HEK293 (cell line): ENCODE measurements around the gene NRP1.
A peak's percentile ranks its signal among the peaks of the same experiment; 100 is the strongest.

ENCODE experiments used
- BCL11A ChIP-seq: fragments of 450-650 bp; formaldehyde crosslinking; IDR thresholded peaks from 2 replicates; pipeline ENCODE4 v1.5.1; 2016; ENCODE audit warnings: low read depth, missing biosample characterization, missing genetic modification characterization
- HOXA7 ChIP-seq: sonication (generic); formaldehyde crosslinking; IDR thresholded peaks from 2 replicates; pipeline ENCODE4 v1.8.1; 2022; ENCODE audit warnings: missing genetic modification reagents, borderline replicate concordance
- HOXD13 ChIP-seq: sonication (generic); formaldehyde crosslinking; IDR thresholded peaks from 2 replicates; pipeline ENCODE4 v1.8.0; 2022; ENCODE audit warnings: missing genetic modification reagents, borderline replicate concordance
- INSM2 ChIP-seq: fragments of 450-650 bp; formaldehyde crosslinking; IDR thresholded peaks from 2 replicates; pipeline ENCODE4 v1.5.1; 2016; ENCODE audit warnings: missing biosample characterization, missing genetic modification characterization
- RBAK ChIP-seq: fragments of 450-650 bp; formaldehyde crosslinking; IDR thresholded peaks from 2 replicates; pipeline ENCODE4 v1.5.1; 2016; ENCODE audit warnings: missing biosample characterization, missing genetic modification characterization
- SP3 ChIP-seq: fragments of 450-650 bp; formaldehyde crosslinking; IDR thresholded peaks from 2 replicates; pipeline ENCODE4 v1.5.1; 2016; ENCODE audit warnings: missing biosample characterization, missing genetic modification characterization
- TCF7L2 ChIP-seq: IDR thresholded peaks from 2 replicates; pipeline ENCODE4 v1.6.1; 2011; ENCODE audit warnings: low read depth, mild to moderate bottlenecking, inconsistent platforms, low read length, moderate library complexity, borderline replicate concordance
- ZBTB10 ChIP-seq: fragments of 450-650 bp; formaldehyde crosslinking; IDR thresholded peaks from 2 replicates; pipeline ENCODE4 v1.5.1; 2016; ENCODE audit warnings: missing biosample characterization, missing genetic modification characterization
- ZBTB7A ChIP-seq: fragments of 450-650 bp; formaldehyde crosslinking; IDR thresholded peaks from 2 replicates; pipeline ENCODE4 v1.5.1; 2016; ENCODE audit warnings: low read depth, missing biosample characterization, missing genetic modification characterization
- ZFHX2 ChIP-seq: fragments of 450-650 bp; formaldehyde crosslinking; conservative IDR thresholded peaks from 2 replicates; pipeline ENCODE4 v1.5.1; 2016; ENCODE audit warnings: missing biosample characterization, missing genetic modification characterization
- ZFP37 ChIP-seq: fragments of 450-650 bp; formaldehyde crosslinking; IDR thresholded peaks from 2 replicates; pipeline ENCODE4 v1.5.1; 2016; ENCODE audit warnings: missing biosample characterization, missing genetic modification characterization
- ZNF133 ChIP-seq: fragments of 450-650 bp; formaldehyde crosslinking; IDR thresholded peaks from 2 replicates; pipeline ENCODE4 v1.5.1; 2016; ENCODE audit warnings: missing biosample characterization, missing genetic modification characterization
- ZNF157 ChIP-seq: fragments of 450-650 bp; formaldehyde crosslinking; IDR thresholded peaks from 2 replicates; pipeline ENCODE4 v1.5.1; 2016; ENCODE audit warnings: missing biosample characterization, missing genetic modification characterization
- ZNF16 ChIP-seq: fragments of 450-650 bp; formaldehyde crosslinking; IDR thresholded peaks from 2 replicates; pipeline ENCODE4 v1.5.1; 2016; ENCODE audit warnings: low read depth, missing biosample characterization, missing genetic modification characterization
- ZNF174 ChIP-seq: fragments of 450-650 bp; formaldehyde crosslinking; IDR thresholded peaks from 2 replicates; pipeline ENCODE4 v1.5.0; 2017; ENCODE audit warnings: missing biosample characterization, mild to moderate bottlenecking, missing genetic modification characterization
- ZNF202 ChIP-seq: fragments of 450-650 bp; formaldehyde crosslinking; IDR thresholded peaks from 2 replicates; pipeline ENCODE4 v1.5.1; 2016; ENCODE audit warnings: missing biosample characterization, missing genetic modification characterization, borderline replicate concordance
- ZNF211 ChIP-seq: fragments of 450-650 bp; formaldehyde crosslinking; IDR thresholded peaks from 2 replicates; pipeline ENCODE4 v1.5.1; 2016; ENCODE audit warnings: low read depth, missing biosample characterization, missing genetic modification characterization
- ZNF214 ChIP-seq: fragments of 450-650 bp; formaldehyde crosslinking; IDR thresholded peaks from 2 replicates; pipeline ENCODE4 v1.5.1; 2017; ENCODE audit warnings: missing biosample characterization, mild to moderate bottlenecking, missing genetic modification characterization, borderline replicate concordance
- ZNF335 ChIP-seq: fragments of 450-650 bp; formaldehyde crosslinking; conservative IDR thresholded peaks from 2 replicates; pipeline ENCODE4 v1.5.1; 2016; ENCODE audit warnings: missing biosample characterization, missing genetic modification characterization
- ZNF391 ChIP-seq: fragments of 450-650 bp; formaldehyde crosslinking; IDR thresholded peaks from 2 replicates; pipeline ENCODE4 v1.5.1; 2016; ENCODE audit warnings: low read depth, missing biosample characterization, missing genetic modification characterization, borderline replicate concordance
- ZNF404 ChIP-seq: fragments of 450-650 bp; formaldehyde crosslinking; IDR thresholded peaks from 2 replicates; pipeline ENCODE4 v1.5.1; 2017; ENCODE audit warnings: missing biosample characterization, missing genetic modification characterization
- ZNF433 ChIP-seq: fragments of 450-650 bp; formaldehyde crosslinking; IDR thresholded peaks from 2 replicates; pipeline ENCODE4 v1.5.1; 2016; ENCODE audit warnings: missing biosample characterization, missing genetic modification characterization, low read depth
- ZNF48 ChIP-seq: fragments of 450-650 bp; formaldehyde crosslinking; IDR thresholded peaks from 2 replicates; pipeline ENCODE4 v1.5.1; 2016; ENCODE audit warnings: missing biosample characterization, missing genetic modification characterization
- ZNF513 ChIP-seq: fragments of 450-650 bp; IDR thresholded peaks from 2 replicates; pipeline ENCODE4 v1.5.1; 2018; ENCODE audit warnings: missing biosample characterization, missing genetic modification characterization
- ZNF549 ChIP-seq: fragments of 450-650 bp; IDR thresholded peaks from 2 replicates; pipeline ENCODE4 v1.5.1; 2018; ENCODE audit warnings: missing biosample characterization, missing genetic modification characterization, mild to moderate bottlenecking, inconsistent platforms, moderate library complexity
- ZNF555 ChIP-seq: fragments of 450-650 bp; formaldehyde crosslinking; conservative IDR thresholded peaks from 2 replicates; pipeline ENCODE4 v1.5.1; 2017; ENCODE audit warnings: missing biosample characterization, mild to moderate bottlenecking, missing genetic modification characterization, inconsistent platforms
- ZNF561 ChIP-seq: fragments of 450-650 bp; IDR thresholded peaks from 2 replicates; pipeline ENCODE4 v1.5.1; 2018; ENCODE audit warnings: missing biosample characterization, missing genetic modification characterization, borderline replicate concordance
- ZNF621 ChIP-seq: fragments of 450-650 bp; formaldehyde crosslinking; IDR thresholded peaks from 2 replicates; pipeline ENCODE4 v1.5.1; 2017; ENCODE audit warnings: missing biosample characterization, missing genetic modification characterization
- ZNF660 ChIP-seq: fragments of 450-650 bp; IDR thresholded peaks from 2 replicates; pipeline ENCODE4 v1.5.1; 2018; ENCODE audit warnings: missing biosample characterization, mild to moderate bottlenecking, missing genetic modification characterization
- ZNF701 ChIP-seq: fragments of 450-650 bp; formaldehyde crosslinking; IDR thresholded peaks from 2 replicates; pipeline ENCODE4 v1.5.1; 2016; ENCODE audit warnings: missing biosample characterization, missing genetic modification characterization
- ZNF747 ChIP-seq: fragments of 450-650 bp; formaldehyde crosslinking; IDR thresholded peaks from 2 replicates; pipeline ENCODE4 v1.5.1; 2016; ENCODE audit warnings: missing biosample characterization, missing genetic modification characterization
- ZNF830 ChIP-seq: fragments of 450-650 bp; IDR thresholded peaks from 2 replicates; pipeline ENCODE4 v1.5.0; 2018; ENCODE audit warnings: missing biosample characterization, missing genetic modification characterization, low read depth, mild to moderate bottlenecking, moderate library complexity
- ZSCAN23 ChIP-seq: fragments of 450-650 bp; formaldehyde crosslinking; IDR thresholded peaks from 2 replicates; pipeline ENCODE4 v1.5.1; 2016; ENCODE audit warnings: missing biosample characterization, missing genetic modification characterization
- ZSCAN30 ChIP-seq: fragments of 450-650 bp; IDR thresholded peaks from 2 replicates; pipeline ENCODE4 v1.5.1; 2018; ENCODE audit warnings: missing biosample characterization, mild to moderate bottlenecking, missing genetic modification characterization, moderate library complexity
- TF ChIP-seq, protein P1 (sequence below): fragments of 450-650 bp; formaldehyde crosslinking; IDR thresholded peaks from 2 replicates; pipeline ENCODE4 v1.5.1; 2016; ENCODE audit warnings: missing biosample characterization, missing genetic modification characterization

Gene NRP1

GRCh38 chr10:33273295-33274002 lies 61.0 kb downstream of the NRP1 start (continued):
- TF ChIP-seq BCL11A: no peak
- TF ChIP-seq ZNF830 (tag by site-specific recombination): no peak
- TF ChIP-seq ZFHX2 (tag by site-specific recombination): no peak
- no peak for TF ChIP-seq ZNF555 (tag by site-specific recombination)
- TF ChIP-seq ZNF202 (tag by site-specific recombination): no peak
- no peak for TF ChIP-seq ZNF561 (tag by site-specific recombination)
- TF ChIP-seq HOXD13: no peak
- TF ChIP-seq ZFP37 (tag by site-specific recombination): 0 out of 2 replicates have a peak, but pooled peaks have one; percentile 40
- TF ChIP-seq TCF7L2: no peak
- peak; percentile 30; the same call in 1 of the 2 replicates for TF ChIP-seq ZNF391 (tag by site-specific recombination)
- TF ChIP-seq ZNF16 (tag by site-specific recombination): no peak
- TF ChIP-seq ZNF549: no peak
- TF ChIP-seq ZNF621 (tag by site-specific recombination): no peak
- TF ChIP-seq ZSCAN30: peak; percentile 39; the same call in 1 of the 2 replicates
- TF ChIP-seq ZNF747: no peak
- TF ChIP-seq ZNF433 (tag by site-specific recombination): no peak
- TF ChIP-seq ZNF211 (tag by site-specific recombination): no peak
- no peak for TF ChIP-seq RBAK (tag by site-specific recombination)
- TF ChIP-seq ZBTB10 (tag by site-specific recombination): no peak
- no peak for TF ChIP-seq ZNF157 (tag by site-specific recombination)
- no peak for TF ChIP-seq ZBTB7A (tag by site-specific recombination)
- peak; percentile 45; the same call in 1 of the 2 replicates for TF ChIP-seq ZNF660
- no peak for TF ChIP-seq ZNF513 (tag by site-specific recombination)
- no peak for TF ChIP-seq ZNF214 (tag by site-specific recombination)
- TF ChIP-seq ZSCAN23 (tag by site-specific recombination): 0 out of 2 replicates have a peak, but pooled peaks have one; percentile 21
- no peak for TF ChIP-seq ZNF48 (tag by site-specific recombination)
- TF ChIP-seq ZNF133 (tag by site-specific recombination): no peak
- no peak for TF ChIP-seq ZNF404 (tag by site-specific recombination)
- no peak for TF ChIP-seq ZNF174
- TF ChIP-seq SP3 (tag by site-specific recombination): no peak
- TF ChIP-seq INSM2: peak; percentile 81
- TF ChIP-seq ZNF701 (tag by site-specific recombination): no peak
- TF ChIP-seq ZNF335 (tag by site-specific recombination): peak; percentile 26; the same call in 1 of the 2 replicates
- TF ChIP-seq, protein P1, sequence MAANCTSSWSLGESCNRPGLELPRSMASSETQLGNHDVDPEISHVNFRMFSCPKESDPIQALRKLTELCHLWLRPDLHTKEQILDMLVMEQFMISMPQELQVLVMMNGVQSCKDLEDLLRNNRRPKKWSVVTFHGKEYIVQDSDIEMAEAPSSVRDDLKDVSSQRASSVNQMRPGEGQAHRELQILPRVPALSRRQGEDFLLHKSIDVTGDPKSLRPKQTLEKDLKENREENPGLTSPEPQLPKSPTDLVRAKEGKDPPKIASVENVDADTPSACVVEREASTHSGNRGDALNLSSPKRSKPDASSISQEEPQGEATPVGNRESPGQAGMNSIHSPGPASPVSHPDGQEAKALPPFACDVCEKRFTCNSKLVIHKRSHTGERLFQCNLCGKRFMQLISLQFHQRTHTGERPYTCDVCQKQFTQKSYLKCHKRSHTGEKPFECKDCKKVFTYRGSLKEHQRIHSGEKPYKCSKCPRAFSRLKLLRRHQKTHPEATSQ (tag by site-specific recombination): no peak
- TF ChIP-seq HOXA7 (CRISPR knock-in tag): no peak
